ENCODE data around the gene HES5.
A peak's percentile ranks its signal among the peaks of the same experiment; 100 is the strongest.
"Not testable (repeated sequence)": the region's sequence is repeated elsewhere in the genome, so short reads cannot be mapped to it uniquely, and the experiment has no call there.

The HES5 gene

GRCh38 chr1:2560299-2561073 lies 30.4 kb upstream of the HES5 start:
- DNase-seq (ENCODE audit: low read depth, low spot score), result no peak

GRCh38 chr1:2559509-2560298 lies 29.6 kb upstream of the HES5 start:
- DNase-seq (ENCODE audit: low read depth, low spot score), result no peak

GRCh38 chr1:2558861-2559260 lies 28.8 kb upstream of the HES5 start:
- no peak for DNase-seq (ENCODE audit: low read depth, low spot score)

DNA sequence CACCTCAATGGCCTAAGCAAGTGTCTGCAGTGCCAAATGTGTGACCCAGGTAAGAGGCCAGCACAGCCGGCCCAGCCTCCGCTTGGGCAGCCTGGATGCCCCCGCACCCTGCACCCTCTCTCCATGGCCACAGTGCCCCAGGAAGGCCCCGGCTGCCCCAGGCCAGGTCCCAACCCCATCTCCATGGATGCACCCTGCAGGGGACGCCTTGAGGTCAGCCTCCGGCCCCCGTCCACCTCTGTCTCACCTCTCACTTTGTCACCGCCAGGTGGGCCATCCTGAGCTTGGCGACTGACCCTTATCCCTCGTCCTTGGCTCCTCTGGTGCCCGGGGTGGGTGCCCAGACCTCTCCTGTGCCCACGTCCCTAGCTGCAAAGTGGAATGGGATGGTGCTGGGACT lies 28.4 kb upstream of the HES5 start:
- no peak for DNase-seq (ENCODE audit: low read depth, low spot score)

- DNase-seq (ENCODE audit: low read depth, low spot score), result no peak
These were observed 27.7 kb upstream of the HES5 start for GRCh38 chr1:2557482-2558400.

DNA sequence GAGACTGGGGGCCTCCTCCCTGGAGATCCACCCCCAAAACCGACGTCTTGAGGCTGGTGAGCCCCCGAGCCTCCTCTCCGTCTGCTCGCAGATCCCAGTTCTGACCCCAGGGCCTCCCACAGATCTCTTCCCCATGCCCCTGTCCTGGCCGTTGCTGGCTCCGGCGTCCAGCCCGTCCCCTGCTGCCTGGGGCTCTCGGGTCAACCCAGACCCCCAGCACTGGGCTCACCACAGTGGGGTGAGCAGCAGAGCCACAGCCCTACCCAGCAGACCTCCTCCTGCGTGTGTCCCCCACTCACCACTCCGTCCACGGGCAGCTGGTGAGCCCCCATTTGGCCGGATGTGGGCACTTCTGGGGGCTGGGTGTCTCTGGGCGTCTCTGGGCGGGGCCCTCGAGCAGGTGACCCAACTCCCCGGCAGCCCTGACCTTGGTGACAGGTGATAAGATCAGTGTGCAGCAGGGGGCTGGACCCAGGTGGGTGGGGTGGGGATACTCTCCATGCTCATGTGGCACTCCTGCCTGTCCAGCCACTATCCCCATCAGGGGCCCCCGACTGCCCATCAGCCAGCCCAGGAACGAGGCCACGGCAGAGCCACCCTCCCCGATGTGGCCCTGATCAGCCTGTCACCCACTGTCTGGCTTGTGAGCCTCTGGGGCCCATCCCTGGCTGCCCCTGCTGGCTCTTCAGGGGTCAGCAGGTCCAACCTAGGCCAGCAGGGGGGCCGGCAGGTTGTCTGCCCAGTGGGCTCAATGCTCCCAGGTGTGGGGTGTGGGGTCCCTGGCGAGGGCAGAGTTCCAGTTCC lies 26.8 kb upstream of the HES5 start:
- DNase-seq (ENCODE audit: low read depth, low spot score), result no peak

DNA sequence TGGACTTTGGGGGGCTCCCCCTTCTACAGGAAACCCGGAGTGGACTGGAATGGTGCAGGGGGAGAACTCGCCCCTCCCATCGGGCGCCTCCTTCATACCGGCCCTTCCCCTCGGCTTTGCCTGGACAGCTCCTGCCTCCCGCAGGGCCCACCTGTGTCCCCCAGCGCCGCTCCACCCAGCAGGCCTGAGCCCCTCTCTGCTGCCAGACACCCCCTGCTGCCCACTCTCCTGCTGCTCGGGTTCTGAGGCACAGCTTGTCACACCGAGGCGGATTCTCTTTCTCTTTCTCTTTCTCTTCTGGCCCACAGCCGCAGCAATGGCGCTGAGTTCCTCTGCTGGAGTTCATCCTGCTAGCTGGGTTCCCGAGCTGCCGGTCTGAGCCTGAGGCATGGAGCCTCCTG lies 26.2 kb upstream of the HES5 start, which contains the start of gene TNFRSF14:
TSS of gene TNFRSF14 (plus strand) at position 95 of the 401 bp plus-strand sequence. CDS start at position 389, 294 bp downstream.
- peak; percentile 59 for DNase-seq (ENCODE audit: low read depth, low spot score)

DNA sequence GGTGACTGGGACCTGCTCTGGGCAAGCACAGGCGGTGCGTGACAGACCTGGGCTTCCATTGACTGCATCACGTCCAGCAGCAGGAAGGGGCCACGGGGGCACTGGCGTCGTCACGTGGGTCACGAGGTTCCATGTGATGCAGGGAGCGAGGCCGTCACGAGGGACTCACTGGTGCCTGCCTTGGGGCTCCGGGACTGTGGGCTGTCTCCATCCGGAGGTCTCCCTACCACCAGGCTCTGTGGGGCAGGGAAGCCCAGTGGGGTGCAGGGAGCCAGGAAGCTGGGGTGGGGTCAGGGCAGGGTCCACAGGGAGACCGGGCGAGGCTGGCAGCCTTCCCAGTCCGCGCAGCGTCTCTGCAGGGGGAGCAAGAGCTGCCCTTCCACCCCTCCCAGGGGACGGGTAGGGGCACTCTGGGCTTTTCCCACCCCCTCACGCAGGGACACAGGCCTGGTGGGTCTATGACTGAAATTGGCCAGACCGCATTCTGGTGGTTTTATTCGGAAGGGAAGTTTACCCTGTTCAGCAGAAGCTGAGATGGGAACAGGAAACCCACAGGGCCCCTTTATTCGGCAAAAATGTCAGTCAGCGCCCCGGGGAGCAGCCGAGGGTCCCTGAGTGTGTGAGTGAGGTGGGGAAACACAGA lies 25.7 kb upstream of the HES5 start:
- no peak for DNase-seq (ENCODE audit: low read depth, low spot score)

GRCh38 chr1:2554621-2555387 lies 24.7 kb upstream of the HES5 start:
- no peak for DNase-seq (ENCODE audit: low read depth, low spot score)

DNA sequence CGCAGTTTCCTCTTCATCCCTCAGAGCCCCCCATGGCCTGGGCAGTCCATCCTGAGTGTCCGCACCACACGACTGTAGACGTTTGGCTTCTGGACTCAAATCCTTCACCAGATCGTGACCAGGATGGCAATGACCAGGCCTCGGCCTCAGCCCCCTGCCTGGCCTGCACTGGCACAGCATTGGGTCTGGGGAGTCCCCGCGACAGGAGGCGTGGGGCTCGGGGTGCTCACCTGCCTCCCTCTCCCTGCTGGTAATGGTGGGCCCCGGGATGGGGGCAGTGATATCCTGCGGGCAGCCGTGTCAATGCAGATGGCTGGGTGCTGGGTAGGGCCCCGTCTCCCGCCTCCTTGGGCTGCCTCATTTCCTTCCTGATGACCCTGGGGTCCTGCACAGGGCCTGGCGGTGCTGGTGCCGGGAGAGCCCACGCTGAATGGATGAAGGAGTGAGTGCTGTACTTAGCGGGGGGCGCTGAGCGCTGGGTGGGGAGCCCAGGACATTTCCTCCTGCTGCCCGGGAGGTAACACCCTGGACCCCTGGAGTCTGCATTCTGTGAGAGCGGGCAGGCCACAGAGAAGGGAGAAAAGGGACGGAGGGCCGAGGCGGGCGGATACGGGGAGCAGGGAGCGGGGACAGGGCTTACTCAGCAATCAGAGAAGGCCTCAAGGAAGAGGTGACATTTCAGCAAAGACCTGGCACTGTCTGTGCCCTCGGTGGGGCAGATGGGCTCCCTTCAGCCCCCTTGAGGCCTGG lies 24.0 kb upstream of the HES5 start:
- no peak for DNase-seq (ENCODE audit: low read depth, low spot score)

GRCh38 chr1:2553076-2553475 lies 23.0 kb upstream of the HES5 start:
- not testable (repeated sequence) for DNase-seq (ENCODE audit: low read depth, low spot score)

DNA sequence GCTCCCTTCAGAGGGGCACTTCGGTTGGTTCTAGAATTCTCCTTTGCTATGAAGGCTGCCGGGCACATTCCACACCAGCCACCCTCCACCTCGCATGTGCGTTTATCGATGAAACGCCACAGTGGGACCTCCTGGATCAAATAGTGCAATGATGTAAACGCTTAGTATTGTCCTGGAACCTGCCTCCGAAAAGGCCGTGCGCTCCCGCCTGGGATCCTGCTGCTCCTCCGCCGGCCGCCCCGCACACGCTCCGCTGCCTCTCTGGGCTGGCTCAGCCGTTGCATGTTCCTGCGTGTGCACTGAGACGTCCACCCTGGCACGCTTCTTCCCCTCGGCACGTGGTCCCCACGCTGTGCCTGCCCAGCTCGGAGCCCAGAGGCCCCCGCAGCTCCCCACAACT lies 22.1 kb upstream of the HES5 start:
- DNase-seq (ENCODE audit: low read depth, low spot score), result no peak

DNA sequence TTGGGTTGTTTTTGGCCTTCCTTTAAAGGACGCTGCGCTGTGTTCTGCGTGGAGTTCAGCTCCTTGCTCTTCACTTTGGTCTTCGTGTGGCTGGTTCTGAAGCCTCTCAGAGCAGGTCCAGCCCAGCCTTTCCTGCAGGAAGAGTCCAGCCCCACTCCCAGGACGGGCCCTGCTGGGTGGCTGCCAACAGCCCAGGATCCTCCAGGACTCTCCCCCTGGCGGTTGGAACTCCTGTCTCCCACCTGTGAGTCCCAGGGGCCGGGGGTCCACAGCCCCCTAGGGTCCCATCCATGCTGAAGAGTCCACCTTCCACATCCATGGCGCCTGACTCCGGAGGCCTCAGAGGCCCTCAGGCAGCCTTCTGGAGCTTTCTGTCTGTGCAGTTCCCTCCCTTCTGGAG lies 21.5 kb upstream of the HES5 start:
- not testable (repeated sequence) for DNase-seq (ENCODE audit: low read depth, low spot score)

DNA sequence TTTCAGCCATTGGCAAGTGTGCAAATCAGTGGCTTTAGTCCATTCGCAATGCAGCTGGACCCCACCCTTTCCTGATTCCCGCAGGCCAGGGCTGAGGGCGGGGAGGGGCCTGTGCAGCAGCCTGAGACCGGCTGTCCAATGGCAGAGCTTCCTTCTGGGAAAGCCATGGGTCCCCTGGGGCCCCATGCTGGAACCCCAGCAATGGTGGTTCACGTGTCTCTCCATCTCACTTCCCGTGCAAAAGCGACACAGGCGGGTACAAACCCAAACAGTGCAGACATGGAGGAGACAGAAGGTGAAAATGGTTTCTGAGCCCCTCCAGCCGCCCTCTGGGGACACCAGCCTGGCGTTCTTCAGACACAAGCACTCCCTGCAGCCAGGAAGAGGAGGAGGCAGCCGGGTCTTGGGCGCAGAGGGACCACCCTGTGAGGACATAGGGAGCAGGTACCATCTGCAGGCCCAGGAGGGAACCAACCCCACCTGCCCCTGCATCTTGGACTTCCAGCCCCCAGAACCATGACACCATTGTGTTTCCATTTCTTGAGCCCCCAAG lies 20.3 kb upstream of the HES5 start:
- DNase-seq (ENCODE audit: low read depth, low spot score), result not testable (repeated sequence)

GRCh38 chr1:2549367-2550029 lies 19.4 kb upstream of the HES5 start:
- not testable (repeated sequence) for DNase-seq (ENCODE audit: low read depth, low spot score)

DNA sequence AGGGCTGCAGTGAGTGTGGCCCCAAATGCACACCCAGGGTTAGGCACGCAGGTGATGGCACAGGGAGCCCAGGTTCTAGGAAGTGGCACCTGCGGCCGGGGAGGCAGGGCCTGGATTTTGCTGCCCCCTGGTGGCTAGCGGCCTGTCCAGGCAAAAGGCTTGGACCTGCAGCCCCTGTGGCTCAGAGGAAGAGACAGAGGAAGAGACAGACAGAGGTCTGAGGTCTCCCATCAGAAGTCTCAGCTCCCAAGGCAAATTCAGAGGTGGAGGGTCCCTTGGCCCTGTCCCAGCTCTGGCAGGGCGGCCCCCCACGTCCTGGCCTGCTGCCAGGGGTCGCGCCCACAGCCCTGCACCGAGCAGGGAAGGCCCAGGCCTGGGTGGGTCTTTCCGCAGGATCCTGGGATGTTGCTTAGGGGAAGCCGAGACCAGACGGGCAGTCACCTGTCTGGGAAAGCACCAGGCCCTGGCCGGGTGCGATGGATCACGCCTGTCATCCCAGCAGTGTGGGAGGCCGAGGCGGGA lies 18.1 kb upstream of the HES5 start:
- peak; percentile 61 for DNase-seq (ENCODE audit: low read depth, low spot score)

GRCh38 chr1:2547210-2548067 lies 17.4 kb upstream of the HES5 start:
- no peak for DNase-seq (ENCODE audit: low read depth, low spot score)

All from activated naive CD8-positive, alpha-beta T cell treated with anti-CD3 and anti-CD28 coated beads, Interleukin-2, amount 50 U/mL, for 16 hours (primary cell).